ENCODE results near the gene PIGU.
A peak's percentile ranks its signal among the peaks of the same experiment; 100 is the strongest.

The PIGU gene

GRCh38 chr20:34564833-34565232 lies 112.1 kb downstream of the PIGU start:
- Histone ChIP-seq H3K27me3 (no peaks in the 10 kb centered on the region), H3K9me3 (no peaks in the 10 kb centered on the region), H3K4me1 (ENCODE audit: control insufficient read depth in 1 of 2, insufficient read depth in 1 of 2, low read depth in 1 of 2, low read length in 1 of 2) (no peaks in the 10 kb centered on the region), H3K36me3 (peaks cover 10% of the 10 kb centered on the region), H3K4me3 (ENCODE audit: low read depth in 1 of 2, low read length in 1 of 2) (no peak overlapping the region), H3K27ac (no peak overlapping the region)
- no peak for TF ChIP-seq CTCF (IDR thresholded peaks at IDR 0.05)

GRCh38 chr20:34562641-34563040 lies 114.3 kb downstream of the PIGU start:
- TF ChIP-seq CTCF (IDR thresholded peaks at IDR 0.05), result peak; percentile 17
- Histone ChIP-seq H3K4me3 (ENCODE audit: low read depth in 1 of 2, low read length in 1 of 2) (no peak overlapping the region), H3K9me3 (no peaks in the 10 kb centered on the region), H3K4me1 (ENCODE audit: control insufficient read depth in 1 of 2, insufficient read depth in 1 of 2, low read depth in 1 of 2, low read length in 1 of 2) (peaks cover 11 to 18% of the 10 kb centered on the region in 2 experiments), H3K36me3 (peaks cover 11% of the 10 kb centered on the region), H3K27me3 (no peaks in the 10 kb centered on the region), H3K27ac (no peak overlapping the region)

GRCh38 chr20:34561661-34562060 lies 115.2 kb downstream of the PIGU start:
- H3K27ac ChIP-seq, result peak overlapping the region; percentile 36
- H3K4me3 ChIP-seq (ENCODE audit: low read depth in 1 of 2, low read length in 1 of 2), result no peak overlapping the region
- peaks cover 11% of the 10 kb centered on the region for H3K36me3 ChIP-seq
- TF ChIP-seq CTCF (IDR thresholded peaks at IDR 0.05), result no peak
- H3K4me1 ChIP-seq (ENCODE audit: control insufficient read depth in 1 of 2, insufficient read depth in 1 of 2, low read depth in 1 of 2, low read length in 1 of 2), result peaks cover 11 to 20% of the 10 kb centered on the region in 2 experiments
- H3K27me3 ChIP-seq, result no peaks in the 10 kb centered on the region
- H3K9me3 ChIP-seq, result no peaks in the 10 kb centered on the region

GRCh38 chr20:34560614-34561013 lies 116.3 kb downstream of the PIGU start:
- H3K4me3 ChIP-seq (ENCODE audit: low read depth in 1 of 2, low read length in 1 of 2), result no peak overlapping the region

GRCh38 chr20:34560141-34560523 lies 116.8 kb downstream of the PIGU start:
- peak overlapping the region; percentile 92 for H3K27ac ChIP-seq
- no peak overlapping the region for H3K4me3 ChIP-seq (ENCODE audit: low read depth in 1 of 2, low read length in 1 of 2)
- H3K4me1 ChIP-seq (ENCODE audit: control insufficient read depth in 1 of 2, insufficient read depth in 1 of 2, low read depth in 1 of 2, low read length in 1 of 2), result peaks cover 14 to 20% of the 10 kb centered on the region in 2 experiments
- H3K9me3 ChIP-seq, result no peaks in the 10 kb centered on the region
- H3K27me3 ChIP-seq, result no peaks in the 10 kb centered on the region
- H3K36me3 ChIP-seq, result peaks cover 11% of the 10 kb centered on the region
- no peak for TF ChIP-seq CTCF (IDR thresholded peaks at IDR 0.05)

More at GRCh38 chr20:34560614-34561013, 116.3 kb downstream of the PIGU start:
- Histone ChIP-seq H3K4me1 (ENCODE audit: control insufficient read depth in 1 of 2, insufficient read depth in 1 of 2, low read depth in 1 of 2, low read length in 1 of 2) (peaks cover 14 to 20% of the 10 kb centered on the region in 2 experiments), H3K27ac (no peak overlapping the region), H3K27me3 (no peaks in the 10 kb centered on the region), H3K36me3 (peaks cover 11% of the 10 kb centered on the region), H3K9me3 (no peaks in the 10 kb centered on the region)
- TF ChIP-seq CTCF (IDR thresholded peaks at IDR 0.05), result no peak
